ENCODE results near the gene FOXA1. TPM values are rescaled to one million over a fixed set of nuclear protein-coding genes. Genes with fewer than 3 reads are reported as not detected.

FOXA1 gene
- total RNA-seq (not detected), polyA plus RNA-seq (not detected)
- long read RNA-seq, donor 1 = 0 reads
- long read RNA-seq, donor 2 = 0 reads

DNA sequence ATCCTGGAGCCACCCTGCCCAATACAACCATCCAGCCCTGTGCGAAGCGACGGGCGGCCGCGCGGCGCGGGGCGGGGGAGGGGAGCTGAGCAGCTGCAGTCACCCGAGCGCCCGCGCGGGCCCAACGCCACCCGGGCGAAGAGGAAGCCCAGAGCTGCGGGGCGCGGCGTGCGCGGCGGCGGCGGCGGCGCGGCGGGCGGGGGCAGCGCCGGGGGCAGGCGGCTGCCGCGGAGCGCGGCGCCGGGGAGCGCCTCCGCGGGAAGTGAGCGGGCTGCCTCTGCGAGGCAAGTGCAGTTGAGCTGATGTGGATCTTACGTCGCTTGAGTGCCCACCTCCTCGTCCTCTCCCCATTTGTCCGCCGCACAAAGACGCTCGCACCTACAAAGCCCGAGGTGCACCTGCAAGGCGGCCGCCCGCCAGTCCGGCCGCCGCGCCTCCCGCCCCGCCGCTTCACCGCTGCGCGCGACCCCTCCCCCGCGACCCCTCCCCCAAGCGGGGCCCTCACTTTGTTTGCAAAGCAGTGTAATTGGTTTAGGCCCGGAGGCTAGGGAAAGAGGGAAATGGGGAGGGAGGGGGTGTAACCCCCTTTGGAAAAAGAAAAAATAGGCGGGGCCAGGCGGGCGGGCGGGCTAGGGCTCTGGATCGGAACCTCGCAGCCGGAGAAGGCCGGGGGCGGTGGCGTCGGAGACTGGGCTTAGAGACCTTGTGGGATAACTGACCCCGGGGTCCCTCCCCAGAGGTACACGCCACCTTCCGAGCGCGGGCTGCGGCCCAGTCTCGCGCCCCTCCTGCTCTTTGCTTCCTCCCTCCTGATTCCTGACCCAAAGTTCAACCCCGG, at the start of gene FOXA1, which contains the start of gene TTC6:
Gene FOXA1, minus strand, starts transcription at position 279 of the 838 bp plus-strand sequence. Its CDS starts 277 bp downstream, at position 2.
Gene TTC6, plus strand, starts transcription at position 659 of the 838 bp plus-strand sequence. CDS start 26,436 bp downstream, outside the sequence.
- H3K4me1 ChIP-seq = peaks cover 11 to 59% (median 30%) of the 10 kb centered on the region in 6 donors
- TF ChIP-seq POLR2A (IDR thresholded peaks at IDR 0.05) = no peak
- no peak for TF ChIP-seq POLR2AphosphoS5 (IDR thresholded peaks at IDR 0.05)
- TF ChIP-seq, protein P1, sequence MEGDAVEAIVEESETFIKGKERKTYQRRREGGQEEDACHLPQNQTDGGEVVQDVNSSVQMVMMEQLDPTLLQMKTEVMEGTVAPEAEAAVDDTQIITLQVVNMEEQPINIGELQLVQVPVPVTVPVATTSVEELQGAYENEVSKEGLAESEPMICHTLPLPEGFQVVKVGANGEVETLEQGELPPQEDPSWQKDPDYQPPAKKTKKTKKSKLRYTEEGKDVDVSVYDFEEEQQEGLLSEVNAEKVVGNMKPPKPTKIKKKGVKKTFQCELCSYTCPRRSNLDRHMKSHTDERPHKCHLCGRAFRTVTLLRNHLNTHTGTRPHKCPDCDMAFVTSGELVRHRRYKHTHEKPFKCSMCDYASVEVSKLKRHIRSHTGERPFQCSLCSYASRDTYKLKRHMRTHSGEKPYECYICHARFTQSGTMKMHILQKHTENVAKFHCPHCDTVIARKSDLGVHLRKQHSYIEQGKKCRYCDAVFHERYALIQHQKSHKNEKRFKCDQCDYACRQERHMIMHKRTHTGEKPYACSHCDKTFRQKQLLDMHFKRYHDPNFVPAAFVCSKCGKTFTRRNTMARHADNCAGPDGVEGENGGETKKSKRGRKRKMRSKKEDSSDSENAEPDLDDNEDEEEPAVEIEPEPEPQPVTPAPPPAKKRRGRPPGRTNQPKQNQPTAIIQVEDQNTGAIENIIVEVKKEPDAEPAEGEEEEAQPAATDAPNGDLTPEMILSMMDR (IDR thresholded peaks at IDR 0.05 in 8 of 11, conservative IDR thresholded peaks at IDR 0.05 in 3 of 11) = no peak
- H3K27me3 ChIP-seq (replicated peaks in 1 of 7) = peaks cover 18 to 100% (median 98%) of the 10 kb centered on the region in 7 donors
- H3K36me3 ChIP-seq = no peaks in the 10 kb centered on the region
- intact Hi-C loops (cut with DNase I; ENCODE audit: low total_unique reads) = no loop called here
- peaks cover 0 to 31% (median 0%) of the 10 kb centered on the region in 8 donors for H3K9me3 ChIP-seq
- H3K27ac ChIP-seq = no peak within 1 kb of the TSS
- no peak for DNase-seq
- peak within 1 kb of the TSS in 7 of 8 donors; percentile 20 to 60 (median 33) for H3K4me3 ChIP-seq
- 1 to 4% (median 2%) methylated on average over 37 to 92 of the region's 92 CpGs for WGBS, 5 donors

DNA sequence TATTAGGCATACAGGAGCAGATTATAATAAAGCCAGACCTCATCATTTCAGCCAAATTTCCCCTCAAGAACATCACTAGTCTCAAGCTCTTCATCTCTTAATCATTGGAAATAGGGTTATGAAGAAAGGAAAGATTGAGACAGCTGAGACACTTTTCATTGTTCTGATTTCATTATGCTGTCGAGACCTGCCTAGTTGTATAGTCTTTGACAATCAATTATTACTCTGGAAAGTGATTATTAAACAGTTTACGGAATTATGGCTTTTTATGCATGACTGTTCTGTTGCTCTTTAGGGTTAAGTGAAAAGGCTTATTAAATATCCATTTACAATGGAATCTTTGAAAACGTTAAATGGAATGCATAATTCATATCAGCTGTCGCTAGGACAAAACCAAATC, 48.7 kb upstream of the FOXA1 start:
- no peak overlapping the region for H3K4me3 ChIP-seq
- DNase-seq = no peak
- no peaks in the 10 kb centered on the region for H3K27me3 ChIP-seq (replicated peaks in 1 of 7)
- no peaks in the 10 kb centered on the region for H3K4me1 ChIP-seq
- no peaks in the 10 kb centered on the region for H3K9me3 ChIP-seq
- intact Hi-C loops (cut with DNase I; ENCODE audit: low total_unique reads) = no loop called here
- H3K27ac ChIP-seq = no peak overlapping the region
- WGBS, 5 donors = 71 to 76% (median 72%) methylated on average over 4 of the region's 4 CpGs
- TF ChIP-seq POLR2A (IDR thresholded peaks at IDR 0.05) (no peak), POLR2AphosphoS5 (IDR thresholded peaks at IDR 0.05) (no peak)
- TF ChIP-seq, protein P1 (IDR thresholded peaks at IDR 0.05 in 8 of 11, conservative IDR thresholded peaks at IDR 0.05 in 3 of 11) = no peak
- H3K36me3 ChIP-seq = no peaks in the 10 kb centered on the region

DNA sequence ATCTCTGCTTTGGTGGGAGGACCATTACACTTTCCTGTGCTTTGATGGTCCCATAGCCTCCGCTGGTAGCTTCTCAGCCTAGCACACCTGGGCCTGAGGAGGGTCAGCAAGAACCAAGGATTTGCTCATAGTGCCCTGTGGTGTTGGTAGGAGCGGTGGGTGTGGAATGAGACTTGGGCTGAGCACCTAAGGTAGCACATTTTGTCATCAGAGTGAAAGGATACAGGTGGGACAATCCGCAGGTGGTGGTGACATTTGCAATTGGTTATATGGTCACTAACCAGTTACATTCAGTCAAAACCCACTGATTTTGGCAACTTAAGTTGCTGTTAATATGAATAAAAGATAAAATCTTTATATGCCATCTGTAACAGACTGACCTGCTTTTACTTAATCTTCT, 47.1 kb upstream of the FOXA1 start:
- H3K27ac ChIP-seq = no peak overlapping the region

More for the DNA sequence above, 47.1 kb upstream of the FOXA1 start:
- TF ChIP-seq, protein P1 (IDR thresholded peaks at IDR 0.05 in 8 of 11, conservative IDR thresholded peaks at IDR 0.05 in 3 of 11) = no peak
- TF ChIP-seq POLR2AphosphoS5 (IDR thresholded peaks at IDR 0.05) (no peak), POLR2A (IDR thresholded peaks at IDR 0.05) (no peak)
- no peak for DNase-seq
- Histone ChIP-seq H3K4me1 (no peaks in the 10 kb centered on the region), H3K27me3 (replicated peaks in 1 of 7) (no peaks in the 10 kb centered on the region), H3K36me3 (no peaks in the 10 kb centered on the region), H3K4me3 (no peak overlapping the region), H3K9me3 (no peaks in the 10 kb centered on the region)
- 72 to 89% (median 84%) methylated on average over 3 of the region's 3 CpGs for WGBS, 5 donors
- intact Hi-C loops (cut with DNase I; ENCODE audit: low total_unique reads) = no loop called here

Data from spleen (tissue), 13 donors.